ENCODE results near the gene SLC25A20.

The SLC25A20 gene

GRCh38 chr3:48857641-48858040, 41.0 kb downstream of the SLC25A20 start:
- no peak for DNase-seq (ENCODE audit: low read depth)
- no peak for TF ChIP-seq CTCF (IDR thresholded peaks at IDR 0.05; ENCODE audit: insufficient read depth, low read depth, low read length, missing control alignments)
- no peak overlapping the region for H3K4me3 ChIP-seq (ENCODE audit: low read length)

GRCh38 chr3:48856469-48856868, 42.2 kb downstream of the SLC25A20 start:
- no peak for DNase-seq (ENCODE audit: low read depth)

GRCh38 chr3:48855681-48856447, 42.8 kb downstream of the SLC25A20 start:
- no peak overlapping the region for H3K4me3 ChIP-seq (ENCODE audit: low read length)
- no peak for DNase-seq (ENCODE audit: low read depth)
- TF ChIP-seq CTCF (IDR thresholded peaks at IDR 0.05; ENCODE audit: insufficient read depth, low read depth, low read length, missing control alignments): no peak

More at GRCh38 chr3:48856469-48856868, 42.2 kb downstream of the SLC25A20 start:
- H3K4me3 ChIP-seq (ENCODE audit: low read length): no peak overlapping the region
- TF ChIP-seq CTCF (IDR thresholded peaks at IDR 0.05; ENCODE audit: insufficient read depth, low read depth, low read length, missing control alignments): no peak

GRCh38 chr3:48852151-48852550, 46.5 kb downstream of the SLC25A20 start:
- no peak for DNase-seq (ENCODE audit: low read depth)
- no peak for TF ChIP-seq CTCF (IDR thresholded peaks at IDR 0.05; ENCODE audit: insufficient read depth, low read depth, low read length, missing control alignments)
- H3K4me3 ChIP-seq (ENCODE audit: low read length): no peak overlapping the region

GRCh38 chr3:48851407-48851806, 47.3 kb downstream of the SLC25A20 start:
- DNase-seq (ENCODE audit: low read depth): no peak
- TF ChIP-seq CTCF (IDR thresholded peaks at IDR 0.05; ENCODE audit: insufficient read depth, low read depth, low read length, missing control alignments): no peak
- no peak overlapping the region for H3K4me3 ChIP-seq (ENCODE audit: low read length)

- no peak for DNase-seq (ENCODE audit: low read depth)
- no peak overlapping the region for H3K4me3 ChIP-seq (ENCODE audit: low read length)
- no peak for TF ChIP-seq CTCF (IDR thresholded peaks at IDR 0.05; ENCODE audit: insufficient read depth, low read depth, low read length, missing control alignments)
Observed at GRCh38 chr3:48848816-48849515, 49.7 kb downstream of the SLC25A20 start.
